HCT116 (cell line): ENCODE measurements around the gene ABHD16B.

ENCODE experiments used
- ATF3 ChIP-seq: IDR thresholded peaks from 2 replicates; pipeline ENCODE4 v1.6.1; 2012
- CBX3 ChIP-seq: IDR thresholded peaks from 2 replicates; pipeline ENCODE4 v1.6.1; 2012; ENCODE audit warnings: low read depth
- CEBPB ChIP-seq: IDR thresholded peaks from 2 replicates; pipeline ENCODE4 v1.6.1; 2012; ENCODE audit warnings: low read depth
- EZH2 ChIP-seq: fragments of 200-600 bp; sonication (generic); IDR thresholded peaks from 2 replicates; pipeline ENCODE4 v1.6.1; 2017; ENCODE audit warnings: antibody characterized with exemption, mixed run types
- EZH2phosphoT487 ChIP-seq: fragments of 200-600 bp; IDR thresholded peaks from 2 replicates; pipeline ENCODE4 v1.6.1; 2018; ENCODE audit warnings: antibody characterized with exemption, borderline replicate concordance
- JUND ChIP-seq: IDR thresholded peaks from 2 replicates; pipeline ENCODE4 v1.6.1; 2012
- POLR2AphosphoS5 ChIP-seq: IDR thresholded peaks from 2 replicates; pipeline ENCODE4 v1.6.1; 2011; ENCODE audit warnings: mild to moderate bottlenecking, low read depth, low read length, moderate library complexity
- YY1 ChIP-seq: IDR thresholded peaks from 2 replicates; pipeline ENCODE4 v1.6.1; 2011; ENCODE audit warnings: low read length, low read depth, moderate library complexity, mild to moderate bottlenecking; ENCODE audit not compliant: insufficient replicate concordance; ENCODE audit errors: extremely low read depth
- ZFX ChIP-seq: fragments of 450-650 bp; IDR thresholded peaks from 2 replicates; pipeline ENCODE4 v1.6.1; 2017
- TF ChIP-seq, protein P1 (sequence below), 3 experiments: fragments of 200-600 bp in 1 of 3; sonication (generic) in 1 of 3; IDR thresholded peaks in 2 of 3; conservative IDR thresholded peaks in 1 of 3; 2 replicates each; pipeline ENCODE4 v1.5.1; 2012 to 2017; ENCODE audit warnings: low read depth in 2 of 3, low read length in 2 of 3, antibody characterized with exemption in 1 of 3, borderline replicate concordance in 1 of 3, control low read depth in 1 of 3, mild to moderate bottlenecking in 1 of 3, mixed read lengths in 1 of 3, mixed run types in 1 of 3, moderate library complexity in 1 of 3; ENCODE audit not compliant: insufficient read depth in 1 of 3

DNA sequence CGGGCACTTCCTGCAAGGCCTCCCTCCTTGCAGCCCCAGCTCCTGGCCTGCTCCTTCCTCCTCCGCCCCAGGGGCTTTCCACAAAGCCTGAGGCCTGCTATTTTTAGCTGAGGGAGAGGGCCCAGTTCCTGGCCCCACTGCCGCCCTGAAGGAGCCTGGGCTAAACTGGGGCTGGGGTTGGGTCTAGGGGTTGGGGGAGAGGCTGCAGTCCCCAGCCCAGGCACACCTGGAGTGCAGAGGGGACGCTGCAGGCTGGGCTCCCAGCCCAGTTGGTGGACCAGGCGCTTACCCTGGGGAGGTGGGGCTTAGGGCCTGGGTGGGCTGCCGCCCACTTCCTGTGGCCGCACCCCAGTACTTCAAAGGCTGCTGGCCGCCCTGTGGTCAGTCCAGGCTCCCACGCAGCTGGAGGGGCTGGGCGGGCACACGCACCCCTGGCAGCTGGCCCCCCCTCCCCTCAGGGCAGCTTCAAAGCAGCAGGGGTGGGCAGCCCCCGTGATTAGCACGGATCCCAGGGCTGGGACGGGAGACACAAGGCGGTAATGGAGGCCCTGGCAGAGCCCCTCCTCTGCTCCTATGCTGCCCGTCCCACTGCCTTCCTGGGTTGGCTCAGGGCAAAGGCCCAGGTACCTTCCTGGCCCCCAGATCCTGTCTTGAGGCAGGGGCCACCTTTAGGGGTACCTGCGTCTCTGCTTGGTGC lies 7.1 kb upstream of the ABHD16B start:
- TF ChIP-seq, protein P1, sequence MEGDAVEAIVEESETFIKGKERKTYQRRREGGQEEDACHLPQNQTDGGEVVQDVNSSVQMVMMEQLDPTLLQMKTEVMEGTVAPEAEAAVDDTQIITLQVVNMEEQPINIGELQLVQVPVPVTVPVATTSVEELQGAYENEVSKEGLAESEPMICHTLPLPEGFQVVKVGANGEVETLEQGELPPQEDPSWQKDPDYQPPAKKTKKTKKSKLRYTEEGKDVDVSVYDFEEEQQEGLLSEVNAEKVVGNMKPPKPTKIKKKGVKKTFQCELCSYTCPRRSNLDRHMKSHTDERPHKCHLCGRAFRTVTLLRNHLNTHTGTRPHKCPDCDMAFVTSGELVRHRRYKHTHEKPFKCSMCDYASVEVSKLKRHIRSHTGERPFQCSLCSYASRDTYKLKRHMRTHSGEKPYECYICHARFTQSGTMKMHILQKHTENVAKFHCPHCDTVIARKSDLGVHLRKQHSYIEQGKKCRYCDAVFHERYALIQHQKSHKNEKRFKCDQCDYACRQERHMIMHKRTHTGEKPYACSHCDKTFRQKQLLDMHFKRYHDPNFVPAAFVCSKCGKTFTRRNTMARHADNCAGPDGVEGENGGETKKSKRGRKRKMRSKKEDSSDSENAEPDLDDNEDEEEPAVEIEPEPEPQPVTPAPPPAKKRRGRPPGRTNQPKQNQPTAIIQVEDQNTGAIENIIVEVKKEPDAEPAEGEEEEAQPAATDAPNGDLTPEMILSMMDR (IDR thresholded peaks at IDR 0.05 in 2 of 3, conservative IDR thresholded peaks at IDR 0.05 in 1 of 3; ENCODE audit: borderline replicate concordance in 1 of 3, insufficient read depth in 1 of 3, low read depth in 2 of 3, low read length in 2 of 3), result no peak
- TF ChIP-seq YY1 (no peak), EZH2 (no peak), EZH2phosphoT487 (no peak), ATF3 (no peak), POLR2AphosphoS5 (no peak), CBX3 (no peak), ZFX (no peak), CEBPB (no peak), JUND (no peak)
